Esophagus squamous epithelium (tissue), 5 donors: ENCODE data around the gene REEP6. TPM values are rescaled to one million over a fixed set of nuclear protein-coding genes. Genes with fewer than 3 reads are reported as not detected.

Source experiments
- DNase-seq: peaks from one replicate; lab custom pipeline; 2025; lab: John Stamatoyannopoulos, UW
- H3K27ac ChIP-seq, 4 donors: fragments of 200-600 bp; sonication (generic); one replicate each; pipeline ENCODE4 v1.5.1; 2016 to 2019; ENCODE audit warnings: mild to moderate bottlenecking in 1 of 4
- H3K27me3 ChIP-seq, 4 donors: fragments of 200-600 bp; sonication (generic); 1 replicate in 3 of 4; 2 replicates in 1 of 4; pipeline versions ENCODE4 v1.5.1 to v1.6.0; 2017 to 2021; ENCODE audit warnings: antibody characterized with exemption in 1 of 4
- H3K36me3 ChIP-seq, 3 donors: fragments of 200-600 bp; sonication (generic); one replicate each; pipeline ENCODE4 v1.5.1; 2016 to 2019
- H3K4me1 ChIP-seq, 3 donors: fragments of 200-600 bp; sonication (generic); one replicate each; pipeline ENCODE4 v1.5.1; 2017 to 2019
- H3K4me3 ChIP-seq, 4 donors: fragments of 200-600 bp; sonication (generic); 1 replicate in 3 of 4; 2 replicates in 1 of 4; pipeline ENCODE4 v1.5.1; 2016 to 2019; ENCODE audit warnings: mild to moderate bottlenecking in 2 of 4, moderate library complexity in 1 of 4
- H3K9me3 ChIP-seq, 3 donors: fragments of 200-600 bp; sonication (generic); one replicate each; pipeline ENCODE4 v1.5.1; 2016 to 2019
- CTCF ChIP-seq, 6 experiments: fragments of 450-650 bp in 4 of 6; fragments of 200-600 bp in 2 of 6; sonication (generic) in 2 of 6; IDR thresholded peaks; one replicate each; pipeline ENCODE4 v1.5.1; 2016 to 2019; ENCODE audit warnings: antibody characterized with exemption in 6 of 6, mild to moderate bottlenecking in 4 of 6, moderate library complexity in 4 of 6
- POLR2A ChIP-seq, 4 donors: fragments of 450-650 bp; IDR thresholded peaks; one replicate each; pipeline ENCODE4 v1.6.1; 2017; ENCODE audit warnings: antibody characterized with exemption in 4 of 4, mild to moderate bottlenecking in 4 of 4, moderate library complexity in 3 of 4
- WGBS, 2 donors: methylation state at CpG; one replicate each; pipeline ENCODE4 v1.1.5; 2018; 5-methylcytosine and 5-hydroxymethylcytosine counted together
- intact Hi-C: fragments of 100-400 bp; cut with DNase I; formaldehyde crosslinking; loops from one replicate; pipeline ENCODE4 v1.15.0; 2022
- total RNA-seq, 4 donors: library from RNA; depleted of rRNA; stranded (reverse); fragments of >200 nt; gene quantifications; one replicate each; pipeline ENCODE4 v1.1.0, GENCODE V29; 2016
- donor health status: DM: yes; HTN: yes; CAD: no.

REEP6 gene
- total RNA-seq = 10 to 100 TPM in 2 of 4 donors, 1 to 10 TPM in 2; 5.7 to 13.8 (median 9.4) TPM

GRCh38 chr19:1491114-1491848 lies at the start of gene REEP6:
Gene REEP6 (plus strand): TSS chr19:1491181. CDS start chr19:1491270, 89 bp downstream.
- Histone ChIP-seq H3K27me3 (peaks cover 0 to 9% (median 0%) of the 10 kb centered on the region in 4 donors), H3K4me1 (peaks cover 16 to 36% (median 16%) of the 10 kb centered on the region in 3 donors), H3K9me3 (no peaks in the 10 kb centered on the region), H3K27ac (peak within 1 kb of the TSS; percentile 66 to 87 (median 85)), H3K36me3 (no peaks in the 10 kb centered on the region), H3K4me3 (peak within 1 kb of the TSS; percentile 48 to 79 (median 52))
- 0% methylated on average over 1 to 17 of the region's 73 CpGs for WGBS, 2 donors
- DNase-seq = no peak
- peak in 2 of 4 donors; percentile 14 to 52 for TF ChIP-seq POLR2A (IDR thresholded peaks at IDR 0.05)
- no peak for TF ChIP-seq CTCF (IDR thresholded peaks at IDR 0.05)
- intact Hi-C loops = no loop called here

DNA sequence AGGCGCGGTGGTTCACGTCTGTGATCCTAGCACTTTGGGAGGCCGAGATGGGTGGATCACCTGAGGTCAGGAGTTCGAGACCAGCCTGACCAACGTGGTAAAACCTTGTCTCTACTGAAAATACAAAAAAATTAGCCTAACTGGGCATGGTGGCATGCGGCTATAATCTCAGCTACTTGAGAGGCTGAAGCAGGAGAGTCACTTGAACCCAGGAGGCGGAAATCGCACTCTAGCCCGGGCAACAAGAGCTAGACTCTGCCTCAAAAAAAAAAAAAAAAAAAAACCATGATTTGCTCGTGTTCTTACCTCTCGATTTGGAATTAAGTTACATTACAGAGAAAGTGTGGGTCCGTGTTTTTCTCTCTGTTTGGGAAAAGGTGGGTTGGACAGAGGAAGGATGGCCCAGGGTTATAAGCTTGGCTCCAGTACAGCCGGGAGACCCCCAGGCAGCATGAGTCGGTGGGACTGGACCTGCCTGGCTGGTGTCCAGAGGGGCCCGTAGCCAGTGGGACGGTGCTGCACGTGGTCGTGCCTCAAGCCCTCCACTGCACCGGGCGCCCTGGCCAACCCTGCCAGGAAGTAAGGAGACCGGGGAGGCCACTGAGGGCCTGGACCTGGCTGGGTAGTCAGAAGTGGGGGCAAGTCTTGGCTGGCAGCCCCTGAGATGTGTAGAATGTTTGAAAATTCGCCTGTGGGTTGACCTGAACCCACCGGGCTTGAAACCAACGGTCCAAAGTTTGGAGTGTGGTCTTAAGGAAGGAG lies 49.1 kb upstream of the REEP6 start:
- Histone ChIP-seq H3K36me3 (peaks cover 25 to 38% (median 25%) of the 10 kb centered on the region in 3 donors), H3K4me1 (peaks cover 44 to 77% (median 48%) of the 10 kb centered on the region in 3 donors), H3K27me3 (peaks cover 5 to 17% (median 9%) of the 10 kb centered on the region in 4 donors), H3K4me3 (no peak overlapping the region), H3K27ac (no peak overlapping the region), H3K9me3 (no peaks in the 10 kb centered on the region)
- intact Hi-C loops = no loop called here
- whole genome bisulfite sequencing, 2 donors = 76 to 77% methylated on average over 17 to 20 of the region's 25 CpGs
- DNase-seq = no peak
- no peak for TF ChIP-seq CTCF (IDR thresholded peaks at IDR 0.05)
- TF ChIP-seq POLR2A (IDR thresholded peaks at IDR 0.05) = no peak

DNA sequence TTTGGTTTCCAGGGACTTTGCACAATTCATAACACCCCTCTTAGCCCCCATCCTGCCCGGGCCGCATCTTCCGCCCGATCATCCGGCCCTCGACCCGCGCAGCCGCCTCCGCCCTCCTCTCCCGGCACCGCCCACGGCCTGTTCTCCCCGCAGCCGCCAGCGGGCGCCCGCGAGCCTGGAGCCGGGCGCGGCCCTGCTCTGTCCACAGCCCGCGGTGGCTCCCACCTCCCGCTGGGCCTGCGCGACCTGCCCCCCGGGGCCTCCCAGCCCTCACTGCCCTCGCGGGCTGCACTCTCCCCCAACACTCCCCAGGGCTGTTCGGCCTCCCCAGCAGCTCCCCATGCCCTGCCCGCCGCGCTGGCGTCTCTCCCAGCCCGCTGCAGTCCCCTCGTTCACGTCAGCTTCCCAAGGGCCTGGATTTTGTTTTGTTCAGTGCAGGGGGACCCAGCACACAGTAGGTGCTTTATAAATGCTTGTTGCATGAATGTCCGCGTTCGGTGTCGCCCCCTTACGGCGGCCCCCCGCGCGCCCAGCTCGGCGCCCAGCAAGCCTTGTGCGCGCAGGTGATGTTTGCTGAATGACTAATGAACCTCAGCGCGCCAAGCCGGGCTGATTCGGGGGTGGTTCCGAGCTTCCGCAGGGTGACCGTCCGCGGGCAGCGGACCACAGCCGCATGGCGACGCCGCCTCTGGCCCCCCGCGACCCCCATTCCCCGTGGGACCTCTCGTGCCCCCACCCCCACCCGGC lies 45.6 kb upstream of the REEP6 start:
- H3K27ac ChIP-seq = peak overlapping the region in 1 of 4 donors; percentile 23
- H3K4me3 ChIP-seq = peak overlapping the region; percentile 14 to 54 (median 32)
- peaks cover 15 to 27% (median 19%) of the 10 kb centered on the region in 3 donors for H3K36me3 ChIP-seq
- H3K4me1 ChIP-seq = peaks cover 26 to 61% (median 32%) of the 10 kb centered on the region in 3 donors
- intact Hi-C loops = no loop called here
- no peak for TF ChIP-seq POLR2A (IDR thresholded peaks at IDR 0.05)
- TF ChIP-seq CTCF (IDR thresholded peaks at IDR 0.05) = peak; percentile 73 to 95 (median 92)
- H3K27me3 ChIP-seq = peaks cover 26 to 52% (median 30%) of the 10 kb centered on the region in 4 donors
- DNase-seq = no peak
- 1 to 3% methylated on average over 14 to 29 of the region's 70 CpGs for WGBS, 2 donors
- H3K9me3 ChIP-seq = no peaks in the 10 kb centered on the region

GRCh38 chr19:1445932-1446712 lies 44.9 kb upstream of the REEP6 start:
- no peak for DNase-seq

More at GRCh38 chr19:1445932-1446712, 44.9 kb upstream of the REEP6 start:
- no peak overlapping the region for H3K27ac ChIP-seq
- H3K36me3 ChIP-seq = peaks cover 7 to 20% (median 11%) of the 10 kb centered on the region in 3 donors
- H3K9me3 ChIP-seq = no peaks in the 10 kb centered on the region
- peaks cover 19 to 53% (median 25%) of the 10 kb centered on the region in 3 donors for H3K4me1 ChIP-seq
- 0% methylated on average over 1 of the region's 99 CpGs; no CpG with 5 or more reads in 1 of the 2 donors for WGBS, 2 donors
- H3K27me3 ChIP-seq = peaks cover 30 to 60% (median 37%) of the 10 kb centered on the region in 4 donors
- TF ChIP-seq POLR2A (IDR thresholded peaks at IDR 0.05) (no peak), CTCF (IDR thresholded peaks at IDR 0.05) (no peak)
- intact Hi-C loops = no loop called here
- H3K4me3 ChIP-seq = peak overlapping the region in 3 of 4 donors; percentile 26 to 54 (median 39)
